Thyroid gland (tissue), 4 donors: ENCODE data around the gene BSN.

ENCODE experiments used
- POLR2A ChIP-seq, 2 donors: fragments of 450-650 bp; IDR thresholded peaks; one replicate each; pipeline ENCODE4 v1.6.1; 2017; ENCODE audit warnings: antibody characterized with exemption in 2 of 2, mild to moderate bottlenecking in 2 of 2, moderate library complexity in 1 of 2
- TF ChIP-seq, protein P1 (sequence below), 6 experiments: fragments of 200-600 bp in 3 of 6; fragments of 450-650 bp in 3 of 6; sonication (generic) in 3 of 6; IDR thresholded peaks; one replicate each; pipeline ENCODE4 v1.5.1; 2016 to 2019; ENCODE audit warnings: antibody characterized with exemption in 6 of 6, mild to moderate bottlenecking in 2 of 6, inconsistent platforms in 1 of 6, moderate library complexity in 1 of 6

DNA sequence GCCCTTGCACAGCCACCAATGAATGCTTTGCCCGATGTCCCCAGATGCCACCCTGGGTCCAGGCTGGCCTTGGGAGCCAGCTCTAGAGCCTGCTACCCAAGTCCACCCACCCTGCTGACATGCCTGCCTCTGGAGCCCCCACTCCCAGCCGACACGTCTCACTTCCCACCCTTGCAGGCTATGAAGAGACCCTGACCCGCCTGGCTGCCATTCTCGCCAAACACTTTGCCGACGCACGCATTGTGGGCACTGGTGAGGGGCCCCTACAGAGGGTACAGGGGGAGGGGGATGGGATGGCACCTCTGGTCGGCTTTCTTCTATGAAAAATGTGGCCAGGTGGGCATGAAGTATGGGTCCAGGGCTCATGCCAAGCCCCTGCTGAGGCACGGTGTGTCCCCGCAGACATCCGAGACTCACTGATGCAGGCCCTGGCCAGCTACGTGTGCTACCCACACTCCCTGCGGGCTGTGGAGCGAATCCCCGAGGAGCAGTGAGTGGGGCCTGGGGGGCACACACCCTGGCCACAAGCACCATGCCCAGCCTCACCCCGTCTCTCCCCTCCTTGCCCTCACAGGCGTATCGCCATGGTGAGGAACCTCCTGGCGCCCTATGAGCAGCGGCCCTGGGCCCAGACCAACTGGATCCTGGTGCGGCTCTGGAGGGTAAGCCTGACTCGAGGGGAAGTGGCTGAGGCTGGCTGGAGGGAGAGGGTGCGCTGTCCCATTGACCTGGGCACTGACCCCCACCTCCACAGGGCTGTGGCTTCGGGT is 159.2 kb downstream of the BSN start:
- TF ChIP-seq POLR2A (IDR thresholded peaks at IDR 0.05): no peak
- TF ChIP-seq, protein P1, sequence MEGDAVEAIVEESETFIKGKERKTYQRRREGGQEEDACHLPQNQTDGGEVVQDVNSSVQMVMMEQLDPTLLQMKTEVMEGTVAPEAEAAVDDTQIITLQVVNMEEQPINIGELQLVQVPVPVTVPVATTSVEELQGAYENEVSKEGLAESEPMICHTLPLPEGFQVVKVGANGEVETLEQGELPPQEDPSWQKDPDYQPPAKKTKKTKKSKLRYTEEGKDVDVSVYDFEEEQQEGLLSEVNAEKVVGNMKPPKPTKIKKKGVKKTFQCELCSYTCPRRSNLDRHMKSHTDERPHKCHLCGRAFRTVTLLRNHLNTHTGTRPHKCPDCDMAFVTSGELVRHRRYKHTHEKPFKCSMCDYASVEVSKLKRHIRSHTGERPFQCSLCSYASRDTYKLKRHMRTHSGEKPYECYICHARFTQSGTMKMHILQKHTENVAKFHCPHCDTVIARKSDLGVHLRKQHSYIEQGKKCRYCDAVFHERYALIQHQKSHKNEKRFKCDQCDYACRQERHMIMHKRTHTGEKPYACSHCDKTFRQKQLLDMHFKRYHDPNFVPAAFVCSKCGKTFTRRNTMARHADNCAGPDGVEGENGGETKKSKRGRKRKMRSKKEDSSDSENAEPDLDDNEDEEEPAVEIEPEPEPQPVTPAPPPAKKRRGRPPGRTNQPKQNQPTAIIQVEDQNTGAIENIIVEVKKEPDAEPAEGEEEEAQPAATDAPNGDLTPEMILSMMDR (IDR thresholded peaks at IDR 0.05): no peak
